Heart left ventricle (tissue), 13 donors: Measurements from ENCODE around the gene CAPN10.

Experiments
- POLR2A ChIP-seq, 2 donors: fragments of 450-650 bp; IDR thresholded peaks; one replicate each; pipeline ENCODE4 v1.6.1; 2017; ENCODE audit warnings: antibody characterized with exemption in 2 of 2, mild to moderate bottlenecking in 2 of 2, moderate library complexity in 2 of 2
- TF ChIP-seq, protein P1 (sequence below), 12 donors: fragments of 200-600 bp; sonication (generic) in 4 of 12; IDR thresholded peaks; one replicate each; pipeline versions ENCODE4 v1.5.0 to v1.8.0; 2018 to 2022; ENCODE audit warnings: antibody characterized with exemption in 12 of 12, mild to moderate bottlenecking in 5 of 12
- donor health status: ischemic (EF 13 %, LVEDD 7.1; RV severe dilation, severe dysfunction).
- donor health status: DM: no; HTN: yes; CAD: no.
- donor health status: DM: no; HTN: no; CAD: no.
- donor health status: ischemic (EF 25% LVEDD 6.9; RV normal size, moderate dysfunction).
- donor health status: ischemic (EF 25% LVEDD 5.7; RV mildly dilated, moderate dysfunction).
- donor health status: ischemic (EF 35%, LVEDD 5.7; RV mildly dilated, moderate dysfunction).
- donor health status: nonischemic (EF 11% LVEDD 7.7; RV severe dilation, severe dysfunction).
- donor health status: DM: yes; HTN: yes; CAD: no.
- donor health status: PGD.
- donor health status: ischemic (EF 29% LVEDD 5.4; RV normal size, mild dysfunction).
- donor health status: nonischemic (EF 23%, LVEDD 6.1; RV moderate dilation, normal function).

- TF ChIP-seq, protein P1, sequence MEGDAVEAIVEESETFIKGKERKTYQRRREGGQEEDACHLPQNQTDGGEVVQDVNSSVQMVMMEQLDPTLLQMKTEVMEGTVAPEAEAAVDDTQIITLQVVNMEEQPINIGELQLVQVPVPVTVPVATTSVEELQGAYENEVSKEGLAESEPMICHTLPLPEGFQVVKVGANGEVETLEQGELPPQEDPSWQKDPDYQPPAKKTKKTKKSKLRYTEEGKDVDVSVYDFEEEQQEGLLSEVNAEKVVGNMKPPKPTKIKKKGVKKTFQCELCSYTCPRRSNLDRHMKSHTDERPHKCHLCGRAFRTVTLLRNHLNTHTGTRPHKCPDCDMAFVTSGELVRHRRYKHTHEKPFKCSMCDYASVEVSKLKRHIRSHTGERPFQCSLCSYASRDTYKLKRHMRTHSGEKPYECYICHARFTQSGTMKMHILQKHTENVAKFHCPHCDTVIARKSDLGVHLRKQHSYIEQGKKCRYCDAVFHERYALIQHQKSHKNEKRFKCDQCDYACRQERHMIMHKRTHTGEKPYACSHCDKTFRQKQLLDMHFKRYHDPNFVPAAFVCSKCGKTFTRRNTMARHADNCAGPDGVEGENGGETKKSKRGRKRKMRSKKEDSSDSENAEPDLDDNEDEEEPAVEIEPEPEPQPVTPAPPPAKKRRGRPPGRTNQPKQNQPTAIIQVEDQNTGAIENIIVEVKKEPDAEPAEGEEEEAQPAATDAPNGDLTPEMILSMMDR (IDR thresholded peaks at IDR 0.05): no peak
- no peak for TF ChIP-seq POLR2A (IDR thresholded peaks at IDR 0.05)
Measured at GRCh38 chr2:240586919-240587800, 626 bp downstream of the CAPN10 start.
